ENCODE data around the gene CTSO. TPM values are rescaled to one million over a fixed set of nuclear protein-coding genes. Genes with fewer than 3 reads are reported as not detected.

CTSO gene
- total RNA-seq, 1 experiment from 2014 or later: 0.57 TPM

GRCh38 chr4:155906554-155907247 lies 47.0 kb downstream of the CTSO start (continued):
- TF ChIP-seq CTCF (IDR thresholded peaks at IDR 0.05 in 2 of 3, conservative IDR thresholded peaks at IDR 0.05 in 1 of 3; ENCODE audit: borderline replicate concordance in 1 of 3, insufficient read depth in 1 of 3, low read depth in 2 of 3, low read length in 2 of 3): no peak
- TF ChIP-seq ZFX (IDR thresholded peaks at IDR 0.05): no peak

DNA sequence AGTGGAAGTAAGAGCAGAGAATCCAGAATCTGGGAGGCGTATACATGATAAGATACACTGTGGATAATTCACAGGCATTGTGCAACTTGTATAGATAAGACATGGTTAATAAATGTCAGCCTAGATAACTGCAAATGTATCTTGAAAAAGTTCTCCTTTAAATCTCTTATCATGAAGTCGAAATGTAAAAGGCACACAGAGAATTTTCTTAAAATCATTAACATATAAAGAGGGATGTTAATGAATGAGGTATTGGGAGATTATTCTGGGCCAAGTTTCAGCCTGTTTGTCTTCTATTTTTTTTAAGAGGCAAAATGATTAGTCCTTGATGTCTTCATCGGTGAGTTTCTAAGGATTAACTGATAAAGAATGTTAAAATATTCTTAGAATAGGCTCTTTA lies 49.3 kb downstream of the CTSO start:
- no peak overlapping the region for H2AFZ ChIP-seq (ENCODE audit: low read depth, low read length, poor library complexity, severe bottlenecking)
- H3K4me2 ChIP-seq (ENCODE audit: low read length): no peak overlapping the region
- no peak overlapping the region for H3K9ac ChIP-seq (ENCODE audit: low read length)
- intact Hi-C loops (cut with micrococcal nuclease): no loop called here
- POLR2A ChIA-PET: no interaction called here
- TF ChIP-seq CEBPB (IDR thresholded peaks at IDR 0.05; ENCODE audit: low read depth) (no peak), ZBTB33 (IDR thresholded peaks at IDR 0.05; ENCODE audit: extremely low read depth, insufficient replicate concordance, low read length) (no peak), ZNF274 (IDR thresholded peaks at IDR 0.05; ENCODE audit: low read depth, low read length) (no peak), ATF3 (IDR thresholded peaks at IDR 0.05) (no peak), POLR2AphosphoS5 (IDR thresholded peaks at IDR 0.05; ENCODE audit: low read depth, low read length) (no peak), SIN3A (IDR thresholded peaks at IDR 0.05; ENCODE audit: low read depth) (no peak), MAX (IDR thresholded peaks at IDR 0.05) (no peak), SP1 (IDR thresholded peaks at IDR 0.05; ENCODE audit: low read depth) (no peak), SRF (IDR thresholded peaks at IDR 0.05; ENCODE audit: low read depth) (no peak), JUND (IDR thresholded peaks at IDR 0.05) (no peak), ZFX (IDR thresholded peaks at IDR 0.05) (no peak), YY1 (IDR thresholded peaks at IDR 0.05; ENCODE audit: extremely low read depth, insufficient replicate concordance, low read depth, low read length) (no peak), EZH2phosphoT487 (IDR thresholded peaks at IDR 0.05; ENCODE audit: borderline replicate concordance) (no peak)
- TF ChIP-seq, protein P1, sequence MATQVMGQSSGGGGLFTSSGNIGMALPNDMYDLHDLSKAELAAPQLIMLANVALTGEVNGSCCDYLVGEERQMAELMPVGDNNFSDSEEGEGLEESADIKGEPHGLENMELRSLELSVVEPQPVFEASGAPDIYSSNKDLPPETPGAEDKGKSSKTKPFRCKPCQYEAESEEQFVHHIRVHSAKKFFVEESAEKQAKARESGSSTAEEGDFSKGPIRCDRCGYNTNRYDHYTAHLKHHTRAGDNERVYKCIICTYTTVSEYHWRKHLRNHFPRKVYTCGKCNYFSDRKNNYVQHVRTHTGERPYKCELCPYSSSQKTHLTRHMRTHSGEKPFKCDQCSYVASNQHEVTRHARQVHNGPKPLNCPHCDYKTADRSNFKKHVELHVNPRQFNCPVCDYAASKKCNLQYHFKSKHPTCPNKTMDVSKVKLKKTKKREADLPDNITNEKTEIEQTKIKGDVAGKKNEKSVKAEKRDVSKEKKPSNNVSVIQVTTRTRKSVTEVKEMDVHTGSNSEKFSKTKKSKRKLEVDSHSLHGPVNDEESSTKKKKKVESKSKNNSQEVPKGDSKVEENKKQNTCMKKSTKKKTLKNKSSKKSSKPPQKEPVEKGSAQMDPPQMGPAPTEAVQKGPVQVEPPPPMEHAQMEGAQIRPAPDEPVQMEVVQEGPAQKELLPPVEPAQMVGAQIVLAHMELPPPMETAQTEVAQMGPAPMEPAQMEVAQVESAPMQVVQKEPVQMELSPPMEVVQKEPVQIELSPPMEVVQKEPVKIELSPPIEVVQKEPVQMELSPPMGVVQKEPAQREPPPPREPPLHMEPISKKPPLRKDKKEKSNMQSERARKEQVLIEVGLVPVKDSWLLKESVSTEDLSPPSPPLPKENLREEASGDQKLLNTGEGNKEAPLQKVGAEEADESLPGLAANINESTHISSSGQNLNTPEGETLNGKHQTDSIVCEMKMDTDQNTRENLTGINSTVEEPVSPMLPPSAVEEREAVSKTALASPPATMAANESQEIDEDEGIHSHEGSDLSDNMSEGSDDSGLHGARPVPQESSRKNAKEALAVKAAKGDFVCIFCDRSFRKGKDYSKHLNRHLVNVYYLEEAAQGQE (IDR thresholded peaks at IDR 0.05; ENCODE audit: low read depth): no peak
- no peaks in the 10 kb centered on the region for H3K79me2 ChIP-seq (ENCODE audit: insufficient read depth, low read length)
- no peaks in the 10 kb centered on the region for H3K4me1 ChIP-seq (ENCODE audit: control insufficient read depth in 1 of 2, insufficient read depth in 2 of 2, low read length in 2 of 2)
- H3K36me3 ChIP-seq (ENCODE audit: control insufficient read depth in 1 of 2, insufficient read depth in 2 of 2, low read length in 2 of 2): no peaks in the 10 kb centered on the region
- no peak overlapping the region for H3K27ac ChIP-seq (ENCODE audit: low read depth, low read length)
- no peak for ATAC-seq
- no peak overlapping the region for H3K4me3 ChIP-seq (replicated peaks in 1 of 2; ENCODE audit: low read depth in 1 of 2, low read length in 2 of 2)
- H4K20me1 ChIP-seq (ENCODE audit: insufficient read depth): no peaks in the 10 kb centered on the region
- RAD21 ChIA-PET (ENCODE audit: low non-redundant PET in 1 of 2, low total read pairs in 2 of 2, uncharacterized antibody in 2 of 2, unreplicated experiment in 2 of 2): no interaction called here
- H3K9me3 ChIP-seq (ENCODE audit: control insufficient read depth in 1 of 2, insufficient read depth in 1 of 2, low read depth in 1 of 2, low read length in 2 of 2): no peaks in the 10 kb centered on the region
- no TSS peak for BruUV-seq (replicated peaks)
- H3K27me3 ChIP-seq (ENCODE audit: insufficient read depth, low read length): no peaks in the 10 kb centered on the region
- no peaks in the 10 kb centered on the region for H3K9me2 ChIP-seq (ENCODE audit: insufficient read depth)
- CTCF ChIA-PET: no interaction called here
- no peak for DNase-seq (ENCODE audit: low read depth, low spot score)

All from HCT116 (cell line).